Dedifferentiated amniotic fluid mesenchymal stem cell (primary cell): ENCODE results near the gene PARG.
"Not testable (repeated sequence)": the region's sequence is repeated elsewhere in the genome, so short reads cannot be mapped to it uniquely, and the experiment has no call there.

Experiments used
- DNase-seq: peaks from one replicate; pipeline ENCODE4 v3.0.0-alpha.2; 2016; ENCODE audit errors: extremely low spot score

The PARG gene

DNA sequence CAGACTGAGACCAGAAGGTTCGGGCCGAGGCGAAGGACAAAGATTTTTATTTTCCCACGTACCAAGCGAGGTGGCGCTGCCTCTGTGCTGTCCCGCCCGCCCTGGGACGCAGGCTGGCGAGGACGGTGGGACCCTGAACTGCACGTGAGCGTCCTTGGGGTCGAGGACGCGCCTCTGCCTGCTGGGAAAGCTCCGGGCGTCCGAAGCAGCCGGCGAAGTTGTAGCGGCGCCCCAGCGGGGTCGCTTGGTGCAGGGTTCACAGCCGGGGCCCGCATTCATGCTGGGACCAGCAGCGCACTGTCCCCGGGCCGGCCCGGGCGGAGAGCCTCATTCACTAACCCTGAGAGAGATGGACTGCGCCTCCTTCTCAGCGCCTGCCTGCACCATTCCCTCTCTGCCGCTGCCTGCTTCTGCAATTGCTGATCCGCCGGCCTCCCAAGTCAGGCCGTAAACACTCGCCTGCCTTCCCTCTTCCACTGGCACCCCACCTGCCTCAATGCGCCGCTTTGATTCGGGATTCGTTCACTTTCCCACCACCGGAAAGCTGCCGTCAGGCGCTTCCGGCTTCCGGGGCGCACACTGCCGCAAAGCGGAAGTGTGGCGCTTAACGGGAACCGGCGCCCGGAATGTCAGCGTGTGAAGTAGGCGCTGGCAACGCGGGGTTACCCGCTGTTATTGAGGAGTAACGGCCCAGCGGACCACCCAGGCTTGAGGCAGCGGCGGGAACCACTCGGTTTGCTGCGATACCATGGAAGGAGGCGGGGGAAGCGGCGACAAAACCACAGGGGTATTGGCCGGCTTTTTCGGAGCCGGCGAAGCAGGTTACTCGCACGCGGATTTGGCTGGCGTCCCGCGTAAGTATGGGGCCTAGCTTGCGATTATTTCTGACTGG is at the start of gene PARG, which contains the start of gene TIMM23B:
PARG (minus strand) TSS at position 581 of the 892 bp plus-strand sequence; CDS start at position 279, 302 bp downstream.
TIMM23B (plus strand) TSS at position 607 of the 892 bp plus-strand sequence; CDS start at position 749, 142 bp downstream.
- peak; percentile 75 for DNase-seq

DNA sequence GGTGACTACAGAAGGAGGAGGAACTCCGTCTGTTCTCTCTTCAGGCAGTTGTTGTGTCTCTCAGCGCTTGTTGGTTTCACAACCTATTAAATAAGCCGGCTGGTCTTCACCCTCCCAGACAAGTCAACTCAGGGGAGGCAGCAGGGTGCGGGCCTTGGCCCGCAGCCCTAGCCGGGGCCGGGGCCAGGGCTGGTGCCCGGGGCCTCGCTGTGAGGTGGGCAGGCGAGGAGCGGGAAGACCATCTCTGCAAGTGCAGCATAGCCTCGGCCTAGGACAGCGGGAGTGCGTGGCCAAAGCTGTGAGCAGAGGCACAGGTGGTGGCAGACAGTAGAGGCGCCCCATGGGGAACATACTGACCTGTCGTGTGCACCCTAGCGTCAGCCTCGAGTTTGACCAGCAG is 46.5 kb upstream of the PARG start, which contains the start of gene AGAP6:
AGAP6 (plus strand) TSS at position 31 of the 400 bp plus-strand sequence; CDS start at position 341, 310 bp downstream.
- not testable (repeated sequence) for DNase-seq

DNA sequence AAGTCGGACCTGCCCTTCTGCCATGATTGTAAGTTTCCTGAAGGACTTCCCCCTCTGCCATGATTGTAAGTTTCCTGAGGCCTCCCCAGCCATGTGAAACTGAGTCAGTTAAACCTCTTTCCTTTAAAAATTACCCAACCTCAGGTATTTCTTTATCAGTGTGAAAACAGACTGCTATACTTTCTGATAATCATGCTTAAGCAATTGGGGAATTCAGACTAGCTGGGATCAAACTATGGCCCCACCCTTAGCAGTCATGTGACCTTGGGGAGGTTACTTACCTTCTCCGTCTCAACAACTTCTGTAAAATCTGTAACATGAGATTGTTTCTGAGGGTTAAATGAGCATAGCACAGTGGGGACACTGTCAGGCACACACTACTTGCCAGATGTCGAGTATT is 45.4 kb upstream of the PARG start:
- DNase-seq: not testable (repeated sequence)

DNA sequence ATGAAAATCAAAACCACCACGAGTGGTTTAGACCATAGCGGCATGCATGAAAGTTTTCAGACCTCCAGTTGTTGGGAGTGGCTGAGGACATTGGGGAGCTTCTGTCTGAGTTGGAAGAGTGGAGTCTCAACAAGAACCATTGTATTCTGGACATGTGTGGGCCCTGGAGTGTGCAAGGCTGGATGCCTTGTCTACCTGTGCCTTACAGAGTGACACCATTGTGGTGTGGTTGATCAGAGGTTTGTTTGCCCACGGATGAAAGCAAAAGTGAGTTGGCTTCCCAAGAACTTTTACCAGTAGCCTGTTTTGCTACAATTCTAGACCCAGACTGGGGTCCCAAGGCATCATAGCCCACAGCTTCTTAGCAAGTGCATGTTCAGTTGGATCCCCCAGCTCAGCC is 35.9 kb upstream of the PARG start:
- not testable (repeated sequence) for DNase-seq

DNA sequence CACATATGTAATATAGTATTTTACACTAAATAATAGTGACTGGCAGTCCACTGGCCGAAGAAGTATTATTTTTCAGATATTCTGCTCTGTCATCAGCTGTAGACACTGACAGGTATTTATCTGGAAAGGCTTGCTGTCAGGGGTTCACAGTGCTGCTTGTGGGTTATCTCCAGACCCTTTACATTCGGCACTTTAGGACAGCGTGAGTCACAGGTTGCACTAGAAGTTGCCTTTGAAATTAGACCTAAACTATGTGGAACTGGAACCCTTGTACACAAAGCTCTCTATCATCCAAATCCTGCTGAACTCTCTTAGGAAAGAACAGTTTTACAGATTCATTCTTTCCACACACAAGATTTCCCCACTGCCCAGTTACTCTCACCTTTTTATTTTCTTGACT is 30.3 kb upstream of the PARG start:
- DNase-seq: not testable (repeated sequence)

DNA sequence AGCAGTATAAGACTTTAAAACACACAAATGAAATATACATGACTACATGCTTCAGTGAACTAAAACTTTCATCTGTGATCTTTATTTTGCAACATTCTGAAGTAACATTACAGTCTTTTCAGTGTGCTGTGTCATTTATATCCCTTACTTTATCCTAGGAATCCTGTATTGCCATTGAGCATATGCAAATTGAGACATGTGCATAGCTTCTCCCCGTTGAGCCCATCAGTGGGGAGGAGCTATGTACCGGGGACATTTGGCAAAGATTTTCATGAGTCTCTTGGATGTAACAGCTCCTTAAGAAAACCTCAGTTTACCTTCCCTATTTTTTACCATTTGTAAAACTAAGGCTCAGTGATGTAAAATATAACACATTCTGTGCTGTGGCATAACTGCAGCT is 29.6 kb upstream of the PARG start:
- not testable (repeated sequence) for DNase-seq

DNA sequence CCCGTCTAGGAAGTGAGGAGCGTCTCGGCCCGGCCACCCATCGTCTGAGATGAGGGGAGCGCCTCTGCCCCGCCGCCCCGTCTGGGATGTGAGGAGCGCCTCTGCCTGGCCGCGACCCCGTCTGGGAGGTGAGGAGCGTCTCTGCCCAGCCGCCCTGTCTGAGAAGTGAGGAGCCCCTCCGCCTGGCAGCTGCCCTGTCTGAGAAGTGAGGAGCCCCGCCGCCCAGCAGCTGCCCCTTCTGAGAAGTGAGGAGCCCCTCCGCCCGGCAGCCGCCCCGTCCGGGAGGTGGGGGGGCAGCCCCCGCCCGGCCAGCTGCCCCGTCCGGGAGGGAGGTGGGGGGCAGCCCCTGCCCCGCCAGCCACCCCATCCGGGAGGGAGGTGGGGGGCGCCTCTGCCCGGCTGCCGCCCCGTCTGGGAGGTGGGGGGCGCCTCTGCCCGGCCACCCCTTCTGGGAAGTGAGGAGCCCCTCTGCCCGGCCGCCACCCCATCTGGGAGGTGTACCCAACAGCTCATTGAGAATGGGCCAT is 28.6 kb upstream of the PARG start:
- DNase-seq: not testable (repeated sequence)

DNA sequence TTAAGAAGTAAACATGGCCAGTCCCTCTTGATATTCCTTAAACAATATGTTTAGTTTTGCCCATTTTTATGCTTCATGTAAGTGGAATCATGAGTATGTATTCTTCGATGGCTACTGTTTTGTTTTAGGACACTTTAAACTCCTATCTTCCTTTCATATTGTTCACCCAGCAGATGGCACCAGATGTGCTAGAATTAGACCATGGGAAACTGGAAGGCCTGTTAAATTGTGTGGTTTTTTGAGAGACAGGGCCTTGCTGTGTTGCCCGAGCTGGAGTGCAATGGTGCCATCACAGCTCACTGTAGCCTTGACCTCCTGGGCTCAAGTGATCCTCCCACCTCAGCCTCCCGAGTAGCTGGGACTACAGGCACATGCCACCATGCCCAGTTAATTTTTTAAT is 11.3 kb upstream of the PARG start:
- DNase-seq: not testable (repeated sequence)

DNA sequence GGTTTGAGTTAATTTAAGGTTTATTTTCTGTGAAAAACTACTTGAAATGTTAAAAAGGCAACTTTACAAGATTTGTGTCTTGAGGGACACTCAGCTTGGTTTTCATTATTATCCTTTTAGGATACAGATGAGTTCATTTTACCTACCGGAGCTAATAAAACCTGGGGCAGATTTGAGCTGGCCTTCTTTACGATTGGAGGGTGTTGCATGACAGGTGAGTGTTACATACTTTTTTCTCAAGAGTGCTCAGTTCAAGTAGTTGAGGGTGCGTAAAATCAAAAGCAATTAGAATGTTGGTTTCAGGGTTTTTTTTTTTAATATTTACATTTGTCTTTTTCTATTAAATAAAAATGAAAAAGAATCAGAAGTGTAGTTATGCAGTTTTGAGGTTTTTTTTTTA is 10.2 kb upstream of the PARG start:
- DNase-seq: not testable (repeated sequence)

DNA sequence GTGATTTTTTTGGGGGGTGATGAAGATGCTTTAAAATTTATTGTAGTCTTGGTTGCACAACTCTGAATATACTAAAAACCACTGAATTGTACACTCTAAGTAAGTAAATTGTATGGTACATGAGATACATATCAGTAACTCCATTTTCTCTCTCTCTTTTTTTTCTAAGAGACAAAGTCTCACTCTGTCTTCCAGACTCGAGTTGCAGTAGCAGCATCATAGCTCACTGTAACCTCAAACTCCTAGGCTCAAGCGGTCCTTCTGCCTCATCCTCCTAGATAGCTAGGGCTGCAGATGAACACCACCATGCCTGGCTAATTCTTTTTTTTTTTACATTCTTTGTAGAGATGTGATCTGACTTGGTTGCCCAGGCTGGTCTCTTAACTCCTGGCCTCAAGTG is 6.9 kb upstream of the PARG start:
- DNase-seq: not testable (repeated sequence)

DNA sequence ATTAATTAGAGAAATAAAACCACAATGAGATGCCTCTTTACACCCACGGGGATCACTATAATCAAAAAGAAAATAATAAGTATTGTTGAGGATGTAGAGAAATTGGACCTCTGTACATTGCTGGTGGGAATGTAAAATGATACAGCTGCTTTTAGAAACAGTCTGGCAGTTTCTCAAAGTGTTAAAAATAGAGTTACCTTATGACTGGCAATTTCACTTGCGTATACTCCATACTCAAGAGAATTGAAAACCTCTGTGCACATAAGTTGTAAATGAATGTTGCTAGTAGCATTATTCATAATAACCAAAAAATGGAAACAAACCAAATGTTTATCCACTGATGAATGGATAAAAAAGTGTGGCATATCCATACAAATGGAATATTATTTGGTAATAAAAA is 6.3 kb upstream of the PARG start:
- not testable (repeated sequence) for DNase-seq

DNA sequence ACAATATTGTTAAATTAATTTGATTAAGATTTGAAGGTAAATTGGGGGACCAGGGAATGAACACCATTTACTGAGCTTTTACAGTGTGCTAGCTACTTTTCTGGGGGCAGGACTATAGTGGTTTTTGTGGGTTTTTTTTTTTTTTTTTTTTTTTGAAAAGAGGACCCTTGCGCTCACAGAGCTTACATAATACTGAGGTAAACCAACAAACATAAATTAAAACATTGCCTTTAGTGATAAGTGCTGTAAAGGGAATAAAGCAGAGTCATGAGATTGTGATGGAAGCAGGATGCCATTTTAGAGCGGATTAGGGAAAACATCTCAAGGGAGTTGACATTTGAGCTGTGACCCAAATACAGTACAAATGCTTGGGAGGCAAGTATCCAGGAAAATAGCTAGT is 1.8 kb upstream of the PARG start:
- DNase-seq: not testable (repeated sequence)

DNA sequence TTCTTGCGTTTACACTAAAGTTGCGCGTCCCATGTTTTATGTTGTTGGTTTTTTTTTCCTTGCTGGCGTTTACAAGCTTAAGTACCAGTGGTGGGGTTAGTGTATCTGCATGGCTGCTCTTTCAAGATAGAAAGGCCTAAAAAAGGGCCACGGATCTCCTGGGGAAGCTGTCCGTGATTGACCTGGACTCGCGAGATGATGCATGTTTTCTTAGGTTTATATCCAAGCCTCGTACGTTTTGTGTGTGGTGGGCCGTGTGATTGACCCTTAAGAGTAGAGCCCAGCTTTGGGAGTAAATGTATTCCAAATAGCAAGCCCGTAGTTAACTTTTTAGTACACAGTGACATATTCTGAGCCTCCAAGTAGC is 495 bp upstream of the PARG start:
- not testable (repeated sequence) for DNase-seq

DNA sequence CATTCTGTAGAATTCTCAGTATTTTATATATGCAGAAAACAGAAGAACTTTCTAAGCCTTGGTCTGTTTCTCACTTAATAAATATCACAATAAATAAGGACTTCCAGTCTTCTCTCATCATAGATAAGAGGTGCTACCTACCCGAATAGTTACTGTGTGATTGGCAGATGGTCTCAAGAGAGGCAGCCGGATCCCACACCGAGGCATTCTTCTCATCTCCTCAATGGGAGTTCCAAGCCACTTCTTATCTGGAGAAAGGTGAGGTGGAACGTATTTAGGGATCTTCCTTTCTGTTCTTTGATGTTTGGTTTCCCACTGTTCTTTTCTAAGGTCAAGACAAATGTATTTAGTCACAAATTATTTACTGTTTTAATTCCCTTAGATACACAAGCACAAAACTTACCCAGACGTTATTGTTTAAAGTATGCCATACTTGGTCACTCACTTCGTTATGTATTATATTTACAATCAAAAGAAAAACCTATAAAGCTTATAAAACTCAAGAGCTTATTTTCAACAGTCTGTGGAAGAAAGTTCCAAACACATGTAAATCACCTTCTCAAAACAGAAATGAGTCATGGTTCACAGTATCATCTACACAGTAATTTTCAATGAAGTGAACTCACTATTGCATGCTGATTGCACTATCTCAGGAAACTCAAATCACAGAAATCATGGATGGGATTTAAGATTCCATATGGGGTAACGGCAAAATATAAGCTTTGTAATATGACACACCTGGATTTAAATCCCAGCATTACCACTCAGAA is 9.7 kb downstream of the PARG start:
- not testable (repeated sequence) for DNase-seq

DNA sequence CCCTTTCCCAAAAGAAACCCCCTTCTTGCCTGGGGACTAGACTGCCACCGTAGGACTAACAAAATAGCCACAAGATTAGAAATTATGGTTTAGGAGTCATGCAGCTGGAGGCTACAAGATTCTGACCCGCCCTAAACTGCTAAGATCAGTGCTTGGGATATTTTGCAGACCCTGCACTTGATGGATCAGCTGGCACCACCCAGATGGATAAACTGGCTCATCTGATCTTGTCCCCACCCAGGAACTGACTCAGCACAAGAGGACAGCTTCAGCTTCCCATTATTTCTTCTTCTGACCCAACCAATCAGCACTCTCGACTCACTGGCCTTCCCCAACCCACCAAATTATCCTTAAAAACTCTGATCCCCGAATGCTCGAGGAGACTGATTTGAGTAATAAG is 10.6 kb downstream of the PARG start:
- not testable (repeated sequence) for DNase-seq

DNA sequence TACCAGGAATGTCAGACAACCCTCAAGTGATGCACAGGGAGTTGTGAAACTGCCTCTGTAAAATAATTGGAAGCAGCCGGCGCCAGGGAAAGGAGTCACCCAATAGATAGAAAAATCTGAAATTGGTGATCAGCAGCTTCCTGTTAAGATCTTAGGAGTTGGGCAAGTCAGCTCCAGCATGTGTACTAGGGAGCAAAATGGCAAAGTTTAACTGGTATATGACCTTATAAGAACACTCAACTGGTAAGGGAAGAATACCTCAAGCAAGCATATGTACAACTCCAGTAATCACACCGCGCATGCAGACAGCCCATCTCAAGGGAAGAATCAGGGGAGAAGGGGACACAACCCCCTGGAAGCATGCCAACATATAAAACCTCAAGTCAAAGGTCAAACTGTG is 18.3 kb downstream of the PARG start:
- not testable (repeated sequence) for DNase-seq

DNA sequence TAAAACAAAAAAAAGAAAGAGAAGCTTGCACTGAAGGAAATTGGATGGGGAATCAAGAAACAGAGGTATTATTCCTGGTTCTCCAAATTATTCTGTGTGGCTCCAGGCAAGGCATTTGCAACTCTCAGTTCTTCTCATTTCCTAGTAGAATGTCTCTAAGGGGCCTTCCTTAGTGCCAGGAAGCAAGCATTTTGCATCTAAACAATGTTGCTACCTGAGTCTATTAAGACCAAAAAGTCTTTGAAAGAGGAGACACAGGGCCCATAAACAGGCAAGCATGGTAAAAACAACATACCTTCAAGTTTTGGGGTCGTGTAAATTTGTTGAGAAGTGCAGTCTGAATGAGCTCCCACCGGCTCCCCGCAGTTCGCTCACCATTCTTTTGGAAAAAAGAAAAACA is 19.8 kb downstream of the PARG start:
- not testable (repeated sequence) for DNase-seq

DNA sequence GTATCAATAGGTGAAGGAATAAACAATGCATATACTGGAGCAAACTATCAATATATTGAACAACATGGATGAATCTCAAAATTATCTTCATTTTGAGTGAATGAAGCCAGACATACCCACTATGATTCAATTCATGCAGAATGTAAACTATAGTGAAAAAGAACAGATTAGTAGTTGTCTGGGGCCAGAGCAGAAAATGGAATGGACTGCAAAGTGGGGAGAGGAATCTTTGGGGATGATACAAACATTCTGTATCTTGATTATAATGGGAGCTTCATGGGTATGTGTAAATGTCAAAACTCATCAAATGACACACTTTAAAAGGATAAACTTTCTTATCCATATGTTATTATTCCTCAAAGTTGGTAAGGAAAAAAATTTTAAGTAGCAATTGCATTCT is 23.9 kb downstream of the PARG start:
- DNase-seq: not testable (repeated sequence)

DNA sequence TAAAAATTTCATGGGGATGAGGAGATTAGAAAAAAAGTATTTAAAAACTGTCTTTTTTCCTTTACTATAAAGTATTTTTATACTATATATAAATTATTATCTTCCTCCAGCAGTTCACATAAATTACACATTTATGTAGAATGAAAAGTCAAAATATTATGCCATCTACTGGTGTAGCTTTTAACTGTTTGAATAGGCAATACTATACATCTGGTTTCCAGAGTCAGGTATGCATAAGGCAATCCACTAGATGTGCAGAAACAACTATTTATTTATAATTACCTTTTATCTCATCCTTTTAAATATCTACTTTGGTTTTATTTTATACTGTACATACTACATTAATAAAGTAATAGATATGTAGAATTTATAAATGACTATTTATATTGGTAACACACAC is 25.4 kb downstream of the PARG start:
- DNase-seq: not testable (repeated sequence)

DNA sequence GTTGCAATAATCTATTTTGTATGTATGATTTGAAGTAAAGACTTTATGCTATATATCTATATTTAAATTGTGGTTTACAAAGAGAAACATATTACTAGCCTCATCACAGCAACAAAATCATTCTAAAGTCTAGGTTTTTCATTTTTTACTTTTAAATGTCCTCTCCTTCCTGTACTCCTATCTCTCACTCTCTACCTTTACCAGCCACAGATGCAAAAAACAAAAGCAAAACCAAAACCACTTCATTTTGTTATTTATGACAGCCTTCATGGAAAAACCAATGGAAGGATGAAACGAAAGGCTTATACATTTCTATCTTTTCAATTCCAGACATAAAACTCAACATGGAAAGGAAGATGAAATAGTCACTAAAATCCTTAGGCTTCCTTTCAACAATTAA is 31.5 kb downstream of the PARG start:
- not testable (repeated sequence) for DNase-seq

DNA sequence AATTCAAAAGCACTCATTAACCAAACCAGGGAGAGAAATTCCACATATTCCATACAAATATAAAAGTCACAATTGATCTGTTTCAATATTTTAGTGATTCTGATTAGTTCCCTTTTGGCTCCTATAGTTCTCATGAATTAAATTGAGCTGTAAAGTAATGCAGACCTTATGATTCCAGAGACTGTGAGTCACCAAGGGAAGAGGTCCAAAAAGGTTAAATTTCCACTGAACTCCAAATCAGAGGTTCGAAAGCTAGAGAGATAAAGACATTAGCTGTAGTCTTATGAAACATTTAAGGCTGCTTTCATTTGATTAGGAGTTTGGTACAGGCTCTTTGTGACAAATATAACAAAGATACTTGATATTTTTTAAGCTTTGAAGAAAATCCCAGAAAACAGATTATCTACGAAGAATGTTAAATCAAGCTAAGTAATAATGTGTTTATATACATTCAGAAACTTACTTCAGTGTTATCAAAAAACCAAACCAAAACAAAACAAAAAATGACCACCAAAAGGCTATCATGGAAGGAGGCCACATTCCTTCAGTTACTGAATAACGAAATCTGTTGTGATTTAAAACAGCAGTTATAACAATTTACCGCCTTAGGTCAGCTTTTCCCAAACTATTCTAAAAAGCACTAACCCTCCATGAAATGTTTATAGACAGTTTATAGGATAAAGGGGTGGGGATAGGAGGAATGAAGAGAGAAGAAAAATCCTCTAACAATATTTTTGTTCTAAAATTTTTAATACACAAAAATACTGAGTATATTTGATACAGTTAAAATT is 33.3 kb downstream of the PARG start:
- not testable (repeated sequence) for DNase-seq
